Fibroblast of mammary gland (primary cell): ENCODE results near the gene ECI2.
"Not testable (repeated sequence)": the region's sequence is repeated elsewhere in the genome, so short reads cannot be mapped to it uniquely, and the experiment has no call there.

Experiments
- DNase-seq: peaks from one replicate; pipeline ENCODE4 v3.0.0-alpha.2; 2010; ENCODE audit warnings: low read depth
- H3K4me3 ChIP-seq: 2 replicates; pipeline ENCODE4 v1.5.1; 2011; ENCODE audit warnings: low read depth, mild to moderate bottlenecking, low read length, moderate library complexity; ENCODE audit not compliant: control insufficient read depth
- CTCF ChIP-seq: conservative IDR thresholded peaks from 2 replicates; pipeline ENCODE4 v1.5.1; 2011; ENCODE audit warnings: low read depth, low read length, inconsistent platforms; ENCODE audit not compliant: control insufficient read depth, insufficient read depth

The ECI2 gene

GRCh38 chr6:4100655-4101054, 34.7 kb downstream of the ECI2 start:
- DNase-seq, result no peak
- H3K4me3 ChIP-seq, result no peak overlapping the region
- TF ChIP-seq CTCF, result no peak

GRCh38 chr6:4093288-4093687, 42.1 kb downstream of the ECI2 start:
- no peak for DNase-seq
- H3K4me3 ChIP-seq, result no peak overlapping the region
- TF ChIP-seq CTCF, result no peak

GRCh38 chr6:4091941-4092340, 43.4 kb downstream of the ECI2 start:
- TF ChIP-seq CTCF, result no peak

GRCh38 chr6:4090043-4090442, 45.3 kb downstream of the ECI2 start:
- DNase-seq, result not testable (repeated sequence)

More at GRCh38 chr6:4091941-4092340, 43.4 kb downstream of the ECI2 start:
- no peak overlapping the region for H3K4me3 ChIP-seq
- DNase-seq, result no peak

GRCh38 chr6:4088704-4089103, 46.7 kb downstream of the ECI2 start:
- no peak overlapping the region for H3K4me3 ChIP-seq
- TF ChIP-seq CTCF, result no peak
- DNase-seq, result no peak

More at GRCh38 chr6:4090043-4090442, 45.3 kb downstream of the ECI2 start:
- not testable (repeated sequence) for H3K4me3 ChIP-seq

GRCh38 chr6:4085332-4085700, 50.1 kb downstream of the ECI2 start:
- no peak overlapping the region for H3K4me3 ChIP-seq
- peak; percentile 50 for DNase-seq
- TF ChIP-seq CTCF, result no peak

- DNase-seq, result no peak
- no peak overlapping the region for H3K4me3 ChIP-seq
- no peak for TF ChIP-seq CTCF
Observed at GRCh38 chr6:4084444-4085331, 50.7 kb downstream of the ECI2 start.
